ENCODE results near the gene LSM4. TPM values are rescaled to one million over a fixed set of nuclear protein-coding genes. Genes with fewer than 3 reads are reported as not detected.

The LSM4 gene
- total RNA-seq, 1 donor from 2014 or later: 440 TPM

GRCh38 chr19:18340190-18340989 lies 17.5 kb upstream of the LSM4 start, which contains the start of gene PGPEP1:
TSS of gene PGPEP1 (plus strand) at chr19:18340598. CDS start at chr19:18340682, 84 bp downstream.
- Mint-ChIP-seq H3K36me3 (no peaks in the 10 kb centered on the region), H3K9me3 (no peaks in the 10 kb centered on the region)

DNA sequence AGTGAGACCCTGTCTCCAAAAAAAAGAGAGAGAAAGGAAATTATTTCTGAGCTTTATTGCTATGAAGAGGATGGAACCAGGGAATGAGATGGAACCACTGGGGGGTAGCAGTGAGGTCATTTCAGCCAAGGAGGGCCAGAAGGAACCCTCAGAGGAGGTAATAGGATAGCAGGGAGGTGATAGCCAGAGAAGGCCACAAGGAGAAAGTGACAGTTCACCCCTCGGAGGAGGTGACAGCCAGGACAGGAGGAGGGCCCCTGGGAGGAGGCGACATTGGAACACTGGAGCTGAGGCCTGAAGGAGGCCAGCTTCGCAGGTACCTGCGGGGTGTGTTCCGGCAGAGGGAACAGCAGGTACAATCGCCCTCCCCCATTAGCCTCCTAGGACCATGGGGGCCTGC lies 16.8 kb upstream of the LSM4 start:
- Histone ChIP-seq H3K79me2 (ENCODE audit: low read depth) (no peaks in the 10 kb centered on the region), H3K27me3 (peaks cover 19% of the 10 kb centered on the region), H3K4me1 (peaks cover 15% of the 10 kb centered on the region), H3K36me3 (no peaks in the 10 kb centered on the region), H3K27ac (no peak overlapping the region), H2AFZ (replicated peaks) (no peak overlapping the region), H3K9me3 (ENCODE audit: low read depth) (no peaks in the 10 kb centered on the region), H3K4me3 (no peak overlapping the region), H3K4me2 (peak overlapping the region; percentile 97), H3F3A (ENCODE audit: low read depth) (peaks cover 45% of the 10 kb centered on the region), H4K20me1 (ENCODE audit: low read depth) (peaks cover 13% of the 10 kb centered on the region), H3K9ac (no peak overlapping the region)
- Mint-ChIP-seq H3K36me3 (no peaks in the 10 kb centered on the region), H3K9me3 (no peaks in the 10 kb centered on the region), H3K27me3 (ENCODE audit: insufficient read depth, low read depth) (peaks cover 19% of the 10 kb centered on the region), H3K27ac (no peak overlapping the region), H3K4me3 (peak overlapping the region; percentile 84), H3K4me1 (peaks cover 32% of the 10 kb centered on the region)
- TF ChIP-seq CTCF (IDR thresholded peaks at IDR 0.05): peak; percentile 23
- no peak for TF ChIP-seq EZH2 (IDR thresholded peaks at IDR 0.05)
- peak; percentile 29 for DNase-seq (ENCODE audit: low spot score)

More at GRCh38 chr19:18340190-18340989, 17.5 kb upstream of the LSM4 start, which contains the start of gene PGPEP1:
- H3K27ac Mint-ChIP-seq: no peak within 1 kb of the TSS
- peak within 1 kb of the TSS; percentile 84 for H3K4me3 Mint-ChIP-seq
- H3K4me1 Mint-ChIP-seq: peaks cover 35% of the 10 kb centered on the region
- Histone ChIP-seq H3K9me3 (ENCODE audit: low read depth) (no peaks in the 10 kb centered on the region), H3K79me2 (ENCODE audit: low read depth) (no peaks in the 10 kb centered on the region), H3K36me3 (no peaks in the 10 kb centered on the region), H3F3A (ENCODE audit: low read depth) (peaks cover 51% of the 10 kb centered on the region), H4K20me1 (ENCODE audit: low read depth) (peaks cover 18% of the 10 kb centered on the region), H3K27me3 (peaks cover 19% of the 10 kb centered on the region), H3K4me2 (peak within 1 kb of the TSS; percentile 97), H3K27ac (no peak within 1 kb of the TSS), H3K4me3 (peak within 1 kb of the TSS; percentile 79), H2AFZ (replicated peaks) (peak within 1 kb of the TSS; percentile 75), H3K4me1 (peaks cover 20% of the 10 kb centered on the region), H3K9ac (no peak within 1 kb of the TSS)
- DNase-seq (ENCODE audit: low spot score): peak; percentile 89
- no peak for TF ChIP-seq EZH2phosphoT487 (IDR thresholded peaks at IDR 0.05)
- no peak for TF ChIP-seq CTCF (IDR thresholded peaks at IDR 0.05)
- TF ChIP-seq EZH2 (IDR thresholded peaks at IDR 0.05): no peak
- H3K27me3 Mint-ChIP-seq (ENCODE audit: insufficient read depth, low read depth): peaks cover 19% of the 10 kb centered on the region

GRCh38 chr19:18338541-18338940 lies 15.7 kb upstream of the LSM4 start:
- H3K9me3 Mint-ChIP-seq: no peaks in the 10 kb centered on the region
- H3K27ac ChIP-seq: no peak overlapping the region

More at GRCh38 chr19:18338541-18338940, 15.7 kb upstream of the LSM4 start:
- H3K27me3 Mint-ChIP-seq (ENCODE audit: insufficient read depth, low read depth): peaks cover 19% of the 10 kb centered on the region
- H3K4me3 ChIP-seq: no peak overlapping the region
- no peaks in the 10 kb centered on the region for H3K36me3 Mint-ChIP-seq
- peak overlapping the region; percentile 83 for H3K27ac Mint-ChIP-seq
- no peak overlapping the region for H2AFZ ChIP-seq (replicated peaks)
- no peak overlapping the region for H3K4me2 ChIP-seq
- H3K4me3 Mint-ChIP-seq: peak overlapping the region; percentile 70
- peaks cover 34% of the 10 kb centered on the region for H3F3A ChIP-seq (ENCODE audit: low read depth)
- no peak overlapping the region for H3K9ac ChIP-seq
- peaks cover 11% of the 10 kb centered on the region for H3K27me3 ChIP-seq
- H3K79me2 ChIP-seq (ENCODE audit: low read depth): no peaks in the 10 kb centered on the region
- no peak for DNase-seq (ENCODE audit: low spot score)
- H3K4me1 ChIP-seq: peaks cover 5% of the 10 kb centered on the region
- H3K36me3 ChIP-seq: no peaks in the 10 kb centered on the region
- no peaks in the 10 kb centered on the region for H3K9me3 ChIP-seq (ENCODE audit: low read depth)
- H4K20me1 ChIP-seq (ENCODE audit: low read depth): peaks cover 4% of the 10 kb centered on the region
- H3K4me1 Mint-ChIP-seq: peaks cover 21% of the 10 kb centered on the region
- TF ChIP-seq EZH2 (IDR thresholded peaks at IDR 0.05) (no peak), CTCF (IDR thresholded peaks at IDR 0.05) (no peak), EZH2phosphoT487 (IDR thresholded peaks at IDR 0.05) (no peak)

Data from neural progenitor cell (in vitro differentiated cells).